Spleen (tissue), 11 donors: ENCODE results near the gene ANHX. TPM values are rescaled to one million over a fixed set of nuclear protein-coding genes. Genes with fewer than 3 reads are reported as not detected.

Source experiments
- DNase-seq: peaks from one replicate; pipeline ENCODE4 v3.0.0-alpha.2; 2020
- H3K27ac ChIP-seq, 8 donors: fragments of 200-600 bp; sonication (generic) in 7 of 8; 1 replicate in 4 of 8; 2 replicates in 4 of 8; pipeline versions ENCODE4 v1.5.0 to v1.8.0; 2016 to 2021; ENCODE audit warnings: inconsistent platforms in 4 of 8, mild to moderate bottlenecking in 4 of 8, moderate library complexity in 1 of 8
- H3K27me3 ChIP-seq, 7 donors: fragments of 200-600 bp; sonication (generic) in 6 of 7; replicated peaks in 1 of 7; 1 replicate in 4 of 7; 2 replicates in 3 of 7; pipeline versions ENCODE4 v1.5.0 to v1.8.0; 2016 to 2021; ENCODE audit warnings: inconsistent platforms in 3 of 7, mild to moderate bottlenecking in 1 of 7
- H3K36me3 ChIP-seq, 6 donors: fragments of 200-600 bp; sonication (generic) in 5 of 6; 1 replicate in 4 of 6; 2 replicates in 2 of 6; pipeline versions ENCODE4 v1.5.0 to v1.8.0; 2016 to 2021; ENCODE audit warnings: inconsistent platforms in 2 of 6
- H3K4me1 ChIP-seq, 6 donors: fragments of 200-600 bp; sonication (generic) in 5 of 6; 1 replicate in 3 of 6; 2 replicates in 3 of 6; pipeline versions ENCODE4 v1.5.0 to v1.8.0; 2016 to 2021; ENCODE audit warnings: inconsistent platforms in 3 of 6
- H3K4me3 ChIP-seq, 8 donors: fragments of 200-600 bp; sonication (generic) in 7 of 8; 1 replicate in 4 of 8; 2 replicates in 4 of 8; pipeline versions ENCODE4 v1.5.0 to v1.8.0; 2016 to 2021; ENCODE audit warnings: inconsistent platforms in 4 of 8, mild to moderate bottlenecking in 4 of 8, moderate library complexity in 2 of 8
- H3K9me3 ChIP-seq, 8 donors: fragments of 200-600 bp; sonication (generic) in 7 of 8; 1 replicate in 4 of 8; 2 replicates in 4 of 8; pipeline versions ENCODE4 v1.5.0 to v1.8.0; 2016 to 2021; ENCODE audit warnings: inconsistent platforms in 4 of 8
- CTCF ChIP-seq, 11 experiments: fragments of 200-600 bp in 7 of 11; fragments of 450-650 bp in 4 of 11; sonication (generic) in 4 of 11; IDR thresholded peaks in 8 of 11; conservative IDR thresholded peaks in 3 of 11; 1 replicate in 7 of 11; 2 replicates in 4 of 11; pipeline versions ENCODE4 v1.4.0 to v1.8.0; 2016 to 2021; ENCODE audit warnings: antibody characterized with exemption in 11 of 11, inconsistent platforms in 4 of 11, mild to moderate bottlenecking in 1 of 11
- POLR2A ChIP-seq, 3 donors: fragments of 450-650 bp; IDR thresholded peaks; one replicate each; pipeline ENCODE4 v1.5.1; 2017; ENCODE audit warnings: antibody characterized with exemption in 3 of 3, mild to moderate bottlenecking in 1 of 3
- POLR2AphosphoS5 ChIP-seq, 3 donors: sonication (generic); formaldehyde crosslinking; IDR thresholded peaks; one replicate each; pipeline ENCODE4 v1.5.1; 2017; ENCODE audit warnings: antibody characterized with exemption in 3 of 3
- WGBS, 5 donors: extraction: QIAGEN DNeasy Blood & Tissue Kit in 3 of 5; methylation state at CpG; one replicate each; pipeline versions ENCODE4 v1.1.5 to v1.1.7; 2013 to 2018; 5-methylcytosine and 5-hydroxymethylcytosine counted together
- intact Hi-C: fragments of 100-400 bp; cut with DNase I; formaldehyde crosslinking; loops from one replicate; pipeline ENCODE4 v1.15.0; 2023; ENCODE audit warnings: low total_unique reads
- polyA plus RNA-seq, 3 donors: library from polyadenylated mRNA; stranded (reverse); fragments of 200-250 nt; gene quantifications; one replicate each; pipeline ENCODE4 v1.2.1, GENCODE V29; 2013
- total RNA-seq, 7 donors: library from RNA; depleted of rRNA in 3 of 7; stranded (reverse); fragments of >200 nt in 3 of 7; fragmentation: NEBNext Ultra II Directional in 4 of 7; extraction: Animal tissue kit (Norgen Biotek cat#: 25700) in 4 of 7; gene quantifications; one replicate each; pipeline versions ENCODE4 v1.1.0 to v1.2.1, GENCODE V29; 2016 to 2021
- donor health status: healthy with polysubstance abuse.
- donor health status: DM: no; HTN: no; CAD: no; lungs with moderate emphysema.
- donor health status: DM: no; HTN: no; CAD: no.
- donor health status: Bipolar disorder and iron deficiency.
- donor health status: healthy.
- donor health status: DM: no; HTN: no; CAD: no.
- donor health status: DM: yes; HTN: yes; CAD: no.

Gene ANHX
- total and polyA plus RNA-seq, 10 donors: not detected

DNA sequence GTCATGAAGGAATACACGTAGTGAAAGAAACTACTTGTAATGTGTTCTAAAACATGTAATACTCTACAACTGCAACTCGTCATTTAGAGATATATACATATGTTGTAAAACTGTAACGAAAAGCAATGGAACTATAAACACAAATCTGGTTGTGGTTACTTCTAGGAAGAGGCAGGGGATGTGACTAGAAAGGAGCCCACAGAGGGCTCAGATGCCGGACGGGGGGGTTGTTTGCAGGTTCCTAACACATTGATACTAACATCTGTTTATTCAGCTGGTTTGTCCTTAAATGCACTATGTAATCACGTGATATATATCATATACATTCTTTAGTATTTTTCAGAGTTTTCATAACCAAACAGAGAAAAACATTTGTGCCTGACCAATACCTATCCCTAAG lies 16.1 kb upstream of the ANHX start:
- no peak for TF ChIP-seq CTCF (IDR thresholded peaks at IDR 0.05 in 8 of 11, conservative IDR thresholded peaks at IDR 0.05 in 3 of 11)
- TF ChIP-seq POLR2A (IDR thresholded peaks at IDR 0.05): no peak
- TF ChIP-seq POLR2AphosphoS5 (IDR thresholded peaks at IDR 0.05): no peak
- intact Hi-C loops: no loop called here
- Histone ChIP-seq H3K27ac (no peak overlapping the region), H3K4me3 (no peak overlapping the region), H3K27me3 (no peaks in the 10 kb centered on the region), H3K36me3 (no peaks in the 10 kb centered on the region), H3K4me1 (no peaks in the 10 kb centered on the region), H3K9me3 (peaks cover 0 to 70% (median 26%) of the 10 kb centered on the region in 8 donors)
- no peak for DNase-seq
- 59 to 69% (median 63%) methylated on average over 6 of the region's 6 CpGs for WGBS, 5 donors

- no peaks in the 10 kb centered on the region for H3K4me1 ChIP-seq
- H3K27me3 ChIP-seq: peaks cover 0 to 35% (median 0%) of the 10 kb centered on the region in 7 donors
- no peaks in the 10 kb centered on the region for H3K36me3 ChIP-seq
- intact Hi-C loops: no loop called here
- H3K4me3 ChIP-seq: no peak overlapping the region
- peaks cover 0 to 95% (median 47%) of the 10 kb centered on the region in 8 donors for H3K9me3 ChIP-seq
- no peak for DNase-seq
- 88 to 94% (median 90%) methylated on average over 12 of the region's 12 CpGs for WGBS, 5 donors
- TF ChIP-seq POLR2A (IDR thresholded peaks at IDR 0.05): no peak
- TF ChIP-seq POLR2AphosphoS5 (IDR thresholded peaks at IDR 0.05): no peak
- no peak for TF ChIP-seq CTCF (IDR thresholded peaks at IDR 0.05 in 8 of 11, conservative IDR thresholded peaks at IDR 0.05 in 3 of 11)
- H3K27ac ChIP-seq: no peak overlapping the region
These were observed 879 bp upstream of the ANHX start for GRCh38 chr12:133236556-133236955.

GRCh38 chr12:133236144-133236543 lies 467 bp upstream of the ANHX start:
- H3K27me3 ChIP-seq: peaks cover 0 to 33% (median 0%) of the 10 kb centered on the region in 7 donors
- intact Hi-C loops: no loop called here
- no peaks in the 10 kb centered on the region for H3K4me1 ChIP-seq
- TF ChIP-seq POLR2AphosphoS5 (IDR thresholded peaks at IDR 0.05) (no peak), POLR2A (IDR thresholded peaks at IDR 0.05) (no peak), CTCF (IDR thresholded peaks at IDR 0.05 in 8 of 11, conservative IDR thresholded peaks at IDR 0.05 in 3 of 11) (no peak)
- peaks cover 0 to 98% (median 49%) of the 10 kb centered on the region in 8 donors for H3K9me3 ChIP-seq
- no peaks in the 10 kb centered on the region for H3K36me3 ChIP-seq
- no peak overlapping the region for H3K4me3 ChIP-seq
- 49 to 71% (median 59%) methylated on average over 18 to 44 of the region's 44 CpGs for WGBS, 5 donors
- H3K27ac ChIP-seq: no peak overlapping the region
- no peak for DNase-seq

DNA sequence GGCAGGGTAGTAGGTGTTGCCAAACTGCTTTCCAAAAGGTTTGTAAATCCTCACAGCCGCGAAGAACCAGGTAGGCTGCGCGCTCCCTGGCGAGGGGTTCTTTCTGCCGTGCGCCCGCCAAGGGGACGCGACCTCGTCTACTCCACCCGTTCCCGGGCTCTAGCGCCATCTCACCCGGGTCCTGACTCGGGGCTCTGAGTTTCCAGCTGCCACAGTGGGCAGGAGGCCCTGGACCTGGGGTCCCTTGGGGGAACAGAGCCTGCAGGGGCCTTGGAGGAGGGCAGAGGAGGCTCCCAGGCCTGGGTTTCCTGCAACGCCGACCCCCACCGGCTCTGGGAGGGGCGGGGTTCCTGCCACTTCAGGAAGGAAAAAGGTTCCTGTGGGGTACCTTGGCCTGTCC lies 706 bp downstream of the ANHX start:
- H3K9me3 ChIP-seq: peaks cover 0 to 100% (median 52%) of the 10 kb centered on the region in 8 donors
- no peak overlapping the region for H3K27ac ChIP-seq
- H3K4me3 ChIP-seq: no peak overlapping the region
- no peaks in the 10 kb centered on the region for H3K4me1 ChIP-seq
- no peaks in the 10 kb centered on the region for H3K36me3 ChIP-seq
- TF ChIP-seq CTCF (IDR thresholded peaks at IDR 0.05 in 8 of 11, conservative IDR thresholded peaks at IDR 0.05 in 3 of 11) (no peak), POLR2AphosphoS5 (IDR thresholded peaks at IDR 0.05) (no peak), POLR2A (IDR thresholded peaks at IDR 0.05) (no peak)
- WGBS, 5 donors: 55 to 77% (median 68%) methylated on average over 16 to 20 of the region's 20 CpGs
- intact Hi-C loops: no loop called here
- H3K27me3 ChIP-seq: peaks cover 0 to 25% (median 0%) of the 10 kb centered on the region in 7 donors
- DNase-seq: no peak
